Endothelial cell of umbilical vein (primary cell): ENCODE data around the gene KCNK10. TPM values are rescaled to one million over a fixed set of nuclear protein-coding genes. Genes with fewer than 3 reads are reported as not detected.

Experiments used
- BruUV-seq: library from RNA; stranded (reverse); fragments of 400-500 nt; replicated peaks from 2 replicates; lab custom pipeline; 2021; lab: Mats Ljungman, UMichigan
- CTCF ChIA-PET: fragments of 300-600, 350-600 bp; sonication (Branson Sonifier 250); formaldehyde crosslinking; loops from one replicate; lab custom pipeline; 2021; ENCODE audit warnings: antibody characterized with exemption, inconsistent platforms; lab: Charles Lee
- POLR2A ChIA-PET: fragments of 300-600, 350-600 bp; sonication (Branson Sonifier 250); formaldehyde crosslinking; loops from one replicate; lab custom pipeline; 2021; ENCODE audit warnings: antibody characterized with exemption, inconsistent platforms; lab: Charles Lee
- DNase-seq: peaks from one replicate; pipeline ENCODE4 v3.0.0-alpha.2; 2011; ENCODE audit warnings: low read depth, low spot score
- FAIRE-seq: peaks from 2 replicates; lab custom pipeline; 2011; peaks lifted over from hg19 to GRCh38; lab: Jason Lieb, UNC
- H2AFZ ChIP-seq: 2 replicates; pipeline ENCODE4 v1.6.0; 2012; ENCODE audit warnings: low read depth, low read length, control low read depth, inconsistent platforms
- H3K27ac ChIP-seq: 2 replicates; pipeline ENCODE4 v1.5.1; 2011; ENCODE audit warnings: low read depth, mild to moderate bottlenecking, control low read depth, low read length, moderate library complexity; ENCODE audit not compliant: insufficient read depth
- H3K27me3 ChIP-seq, 2 experiments: 2 replicates each; pipeline versions ENCODE4 v1.6.0 to v1.6.1; 2011; ENCODE audit warnings: low read length in 2 of 2, mixed read lengths in 1 of 2; ENCODE audit not compliant: control insufficient read depth in 2 of 2, insufficient read depth in 2 of 2
- H3K36me3 ChIP-seq, 2 experiments: 2 replicates in 1 of 2; 3 replicates in 1 of 2; pipeline ENCODE4 v1.5.1; 2011; ENCODE audit warnings: low read length in 2 of 2, mild to moderate bottlenecking in 1 of 2, moderate library complexity in 1 of 2; ENCODE audit not compliant: control insufficient read depth in 2 of 2, insufficient read depth in 2 of 2; ENCODE audit errors: extremely low read depth in 1 of 2
- H3K4me1 ChIP-seq: 3 replicates; pipeline ENCODE4 v1.5.1; 2011; ENCODE audit warnings: mild to moderate bottlenecking, low read length; ENCODE audit not compliant: control insufficient read depth, insufficient read depth; ENCODE audit errors: extremely low read depth
- H3K4me2 ChIP-seq: 2 replicates; pipeline ENCODE4 v1.6.1; 2011; ENCODE audit warnings: low read length, control low read depth, mixed read lengths; ENCODE audit not compliant: insufficient read depth
- H3K4me3 ChIP-seq, 3 experiments: fragments of 200-600 bp in 1 of 3; sonication (generic), shearing (Covaris generic) in 1 of 3; replicated peaks in 1 of 3; 2 replicates each; pipeline ENCODE4 v1.5.1; 2011 to 2016; ENCODE audit warnings: control low read depth in 3 of 3, low read length in 3 of 3, mild to moderate bottlenecking in 2 of 3, inconsistent platforms in 1 of 3, low read depth in 1 of 3, moderate library complexity in 1 of 3; ENCODE audit not compliant: insufficient read depth in 1 of 3
- H3K79me2 ChIP-seq: 2 replicates; pipeline ENCODE4 v1.6.0; 2012; ENCODE audit warnings: low read length, inconsistent platforms; ENCODE audit not compliant: control insufficient read depth, insufficient read depth
- H3K9ac ChIP-seq: replicated peaks from 2 replicates; pipeline ENCODE3; 2011; ENCODE audit warnings: low read length, control low read depth; ENCODE audit not compliant: insufficient read depth; ENCODE audit errors: extremely low read depth
- H3K9me1 ChIP-seq: replicated peaks from 3 replicates; pipeline ENCODE4 v1.6.0; 2011; ENCODE audit warnings: mild to moderate bottlenecking, low read length; ENCODE audit not compliant: control insufficient read depth, insufficient read depth; ENCODE audit errors: extremely low read depth
- H3K9me3 ChIP-seq: replicated peaks from 2 replicates; pipeline ENCODE4 v1.5.1; 2012; ENCODE audit warnings: low read length, inconsistent platforms; ENCODE audit not compliant: control insufficient read depth, insufficient read depth
- H4K20me1 ChIP-seq: replicated peaks from 2 replicates; pipeline ENCODE3; 2011; ENCODE audit warnings: mild to moderate bottlenecking, low read length; ENCODE audit not compliant: control insufficient read depth, insufficient read depth; ENCODE audit errors: extremely low read depth
- CTCF ChIP-seq, 2 donors: IDR thresholded peaks; 1 replicate in 1 of 2; 2 replicates in 1 of 2; pipeline ENCODE4 v1.5.1; 2011; ENCODE audit warnings: low read length in 2 of 2, mild to moderate bottlenecking in 2 of 2, moderate library complexity in 2 of 2, control low read depth in 1 of 2, inconsistent platforms in 1 of 2, low read depth in 1 of 2; ENCODE audit not compliant: insufficient read depth in 1 of 2; ENCODE audit errors: extremely low read depth in 1 of 2
- EZH2 ChIP-seq: IDR thresholded peaks from 2 replicates; pipeline ENCODE4 v1.6.1; 2012; ENCODE audit warnings: borderline replicate concordance, low read depth, mild to moderate bottlenecking, moderate library complexity, low read length, inconsistent platforms; ENCODE audit not compliant: severe bottlenecking
- FOS ChIP-seq: IDR thresholded peaks from 2 replicates; pipeline ENCODE4 v1.6.1; 2011; ENCODE audit warnings: mild to moderate bottlenecking, low read length, moderate library complexity, borderline replicate concordance; ENCODE audit not compliant: insufficient read depth
- GATA2 ChIP-seq: IDR thresholded peaks from 2 replicates; pipeline ENCODE4 v1.7.0; 2011; ENCODE audit warnings: low read depth, mild to moderate bottlenecking, moderate library complexity, mixed read lengths, low read length; ENCODE audit not compliant: insufficient read length, insufficient read depth
- JUN ChIP-seq: IDR thresholded peaks from 2 replicates; pipeline ENCODE4 v1.6.1; 2011; ENCODE audit warnings: borderline replicate concordance, low read depth; ENCODE audit not compliant: insufficient read length, insufficient read depth
- MYC ChIP-seq: IDR thresholded peaks from one replicate; pipeline ENCODE4 v1.6.1; 2011; ENCODE audit warnings: mild to moderate bottlenecking, low read depth, low read length
- POLR2A ChIP-seq: IDR thresholded peaks from 2 replicates; pipeline ENCODE4 v1.6.1; 2012; ENCODE audit warnings: low read depth, mild to moderate bottlenecking, control low read depth, low read length
- POLR2AphosphoS5 ChIP-seq: IDR thresholded peaks from 2 replicates; pipeline ENCODE4 v1.6.1; 2012; ENCODE audit warnings: low read depth, mild to moderate bottlenecking, control low read depth, low read length, moderate library complexity; ENCODE audit not compliant: insufficient read depth
- dilution Hi-C: fragments of 300-500 bp; cut with MboI; formaldehyde crosslinking; loops from one replicate; pipeline ENCODE4 v1.15.0; 2019; ENCODE audit warnings: low sequenced_read_pairs; ENCODE audit not compliant: extremely low pct_ligation_motif_present
- intact Hi-C: fragments of 100-400 bp; cut with micrococcal nuclease; formaldehyde crosslinking; loops from one replicate; pipeline ENCODE4 v1.10.0; 2022
- polyA plus RNA-seq, 4 experiments: library from polyadenylated mRNA; depleted of rRNA in 3 of 4; stranded (reverse) in 3 of 4; unstranded in 1 of 4; fragments of >200 nt; gene quantifications; 2 replicates each; pipeline versions ENCODE4 v1.2.1 to v1.2.3, GENCODE V29; 2011 to 2012; ENCODE audit warnings: missing spikeins in 1 of 4
- total RNA-seq: library from RNA; stranded (reverse); gene quantifications from 2 replicates; pipeline ENCODE4 v1.2.3, GENCODE V29; 2021
- TF ChIP-seq, protein P1 (sequence below): IDR thresholded peaks from 2 replicates; pipeline ENCODE4 v1.6.1; 2011; ENCODE audit not compliant: insufficient read depth, insufficient read length

Gene KCNK10
- total and polyA plus RNA-seq, 2 donors (not counting 3 experiments of a cell fraction or from before 2014, with no cell fraction given), result not detected

GRCh38 chr14:88348546-88348945 lies 25.5 kb upstream of the KCNK10 start:
- BruUV-seq, result no TSS peak
- no peaks in the 10 kb centered on the region for H3K9me1 ChIP-seq
- ChIA-PET POLR2A (no interaction called here), CTCF (interaction anchor here (1.0 kb wide), 1 partner anchor 13 kb away, joined by 5 read pairs; no protein-coding TSS in a partner anchor)
- dilution Hi-C loops, result no loop called here
- H3K36me3 ChIP-seq, result no peaks in the 10 kb centered on the region
- H3K79me2 ChIP-seq, result no peaks in the 10 kb centered on the region
- intact Hi-C loops, result no loop called here
- no peaks in the 10 kb centered on the region for H3K4me1 ChIP-seq
- H3K4me3 ChIP-seq, result no peak overlapping the region
- no peak for TF ChIP-seq EZH2
- no peak for TF ChIP-seq FOS
- no peak for TF ChIP-seq JUN
- no peak for TF ChIP-seq POLR2AphosphoS5
- TF ChIP-seq, protein P1, sequence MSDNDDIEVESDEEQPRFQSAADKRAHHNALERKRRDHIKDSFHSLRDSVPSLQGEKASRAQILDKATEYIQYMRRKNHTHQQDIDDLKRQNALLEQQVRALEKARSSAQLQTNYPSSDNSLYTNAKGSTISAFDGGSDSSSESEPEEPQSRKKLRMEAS, result no peak
- TF ChIP-seq CTCF (IDR thresholded peaks at IDR 0.05; ENCODE audit: extremely low read depth in 1 of 2, insufficient read depth in 1 of 2, low read depth in 1 of 2, low read length in 2 of 2), result no peak
- TF ChIP-seq POLR2A, result no peak
- no peak for TF ChIP-seq GATA2
- no peak for TF ChIP-seq MYC
- FAIRE-seq (no peak), DNase-seq (no peak)
- H3K27me3 ChIP-seq, result no peaks in the 10 kb centered on the region
- H3K4me2 ChIP-seq, result no peak overlapping the region
- H3K9ac ChIP-seq, result no peak overlapping the region
- no peak overlapping the region for H2AFZ ChIP-seq
- H4K20me1 ChIP-seq, result no peaks in the 10 kb centered on the region
- no peaks in the 10 kb centered on the region for H3K9me3 ChIP-seq
- no peak overlapping the region for H3K27ac ChIP-seq
